T-helper 1 cell (primary cell): ENCODE results near the gene BRAF.
"Not testable (repeated sequence)": the region's sequence is repeated elsewhere in the genome, so short reads cannot be mapped to it uniquely, and the experiment has no call there.

ENCODE experiments used
- DNase-seq, 5 donors: peaks; one replicate each; pipeline ENCODE4 v3.0.0-alpha.2; 2012 to 2020

Gene BRAF

DNA sequence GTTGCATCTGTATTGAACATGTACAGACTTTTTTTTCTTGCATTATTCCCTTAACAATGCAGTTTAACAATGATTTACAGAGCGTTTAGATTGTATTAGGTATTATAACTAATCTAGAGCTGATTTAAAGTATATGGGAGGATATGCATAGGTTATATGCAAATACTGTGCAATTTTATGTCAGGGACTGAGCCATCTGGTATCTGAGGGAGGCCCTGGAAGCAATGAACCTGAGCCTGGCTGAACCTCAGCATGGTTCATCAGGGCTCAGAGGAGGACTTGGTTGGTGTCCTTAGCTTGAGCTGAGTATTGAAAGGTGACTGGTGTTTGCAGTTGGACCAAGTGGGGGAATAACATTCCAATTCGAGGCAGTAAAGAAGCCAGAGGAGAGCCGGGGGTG is 247.2 kb downstream of the BRAF start:
- DNase-seq: no peak

DNA sequence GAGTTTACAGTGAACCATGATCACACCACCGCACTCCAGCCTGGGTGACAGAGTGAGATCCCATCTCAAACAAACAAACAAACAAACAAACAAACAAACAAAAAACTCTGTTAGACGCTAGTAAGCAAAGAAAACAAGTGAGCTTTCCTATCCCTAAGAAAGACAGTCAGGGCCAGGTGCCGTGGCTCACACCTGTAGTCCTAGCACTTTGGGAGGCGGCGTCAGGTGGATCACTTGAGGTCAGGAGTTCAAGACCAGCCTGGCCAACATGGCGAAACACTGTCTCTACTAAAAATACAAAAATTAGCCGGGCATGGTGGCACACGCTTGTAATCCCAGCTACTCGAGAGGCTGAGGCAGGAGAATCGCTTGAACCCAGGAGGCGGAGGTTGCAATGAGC is 247.8 kb downstream of the BRAF start:
- DNase-seq: not testable (repeated sequence)

DNA sequence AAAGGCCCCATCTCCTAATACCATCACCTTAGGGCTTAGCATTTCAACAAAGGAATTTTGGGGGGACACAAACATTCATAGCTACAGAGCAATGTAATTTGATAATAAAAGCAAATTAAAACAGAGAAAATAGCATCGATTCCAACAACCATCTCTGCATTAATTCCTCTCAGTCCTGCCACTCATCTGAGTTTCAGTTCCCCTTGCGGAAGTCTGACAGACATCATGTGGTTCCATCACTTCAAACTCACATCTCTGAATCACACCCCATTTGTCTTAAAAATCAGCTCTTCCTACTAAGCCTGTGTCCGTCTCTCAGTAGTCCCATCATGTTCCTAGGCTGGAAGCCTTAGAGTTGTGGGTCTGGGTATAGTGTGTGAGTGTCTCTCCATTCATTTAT is 248.4 kb downstream of the BRAF start:
- no peak for DNase-seq

DNA sequence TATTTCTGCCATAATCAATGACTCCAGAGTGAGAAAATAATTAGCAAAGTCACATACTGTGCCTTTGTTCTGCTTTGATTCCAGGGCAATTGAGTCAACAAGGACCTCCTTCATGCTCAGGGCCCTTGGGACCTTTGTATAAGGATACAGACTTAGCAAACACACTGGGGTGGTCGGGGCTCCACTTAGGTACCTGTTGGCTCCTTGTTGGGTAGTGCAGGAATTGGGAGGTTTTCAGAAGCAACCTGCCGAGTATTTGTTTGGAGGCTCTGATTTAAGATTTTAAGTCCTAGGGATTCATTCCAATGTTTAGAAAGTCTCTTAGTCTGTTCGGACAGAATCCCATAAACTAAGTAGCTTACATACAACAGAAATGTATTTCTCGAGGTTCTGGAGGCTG is 249.0 kb downstream of the BRAF start:
- no peak for DNase-seq

DNA sequence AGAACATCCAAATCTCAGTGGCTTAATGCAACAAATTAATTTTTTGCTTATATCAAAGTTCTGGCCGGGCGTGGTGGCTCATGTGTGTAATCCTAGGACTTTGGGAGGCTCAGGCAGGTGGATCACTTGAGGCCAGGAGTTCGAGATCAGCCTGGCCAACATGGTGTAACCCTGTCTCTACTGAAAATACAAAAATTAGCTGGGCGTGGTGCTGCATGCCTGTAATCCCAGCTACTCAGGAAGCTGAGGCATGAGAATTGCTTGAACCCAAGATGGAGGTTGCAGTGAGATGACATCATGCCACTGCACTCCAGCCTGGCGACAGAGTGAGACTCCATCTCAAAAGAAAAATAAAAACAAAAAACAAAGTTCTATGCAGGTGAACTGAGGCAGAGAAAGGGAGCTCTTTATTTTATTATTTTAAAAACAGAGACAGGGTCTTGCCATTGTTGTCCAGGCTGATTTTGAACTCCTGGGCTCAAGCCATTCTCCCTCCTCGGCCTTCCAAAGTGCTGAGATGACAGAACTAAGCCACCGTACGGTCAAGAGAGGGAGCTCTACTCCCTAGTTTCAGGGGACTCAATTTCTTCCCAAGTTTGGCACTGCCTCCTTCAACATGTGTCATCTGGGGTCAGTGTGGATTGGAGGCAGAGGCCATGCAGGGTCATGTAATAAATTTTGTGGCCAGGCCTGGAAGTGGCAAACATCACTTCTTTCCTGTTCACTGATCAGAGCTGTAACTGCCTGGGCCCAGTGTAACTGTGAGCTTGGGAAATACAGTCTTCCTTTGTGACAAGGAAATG is 249.6 kb downstream of the BRAF start:
- DNase-seq: no peak

DNA sequence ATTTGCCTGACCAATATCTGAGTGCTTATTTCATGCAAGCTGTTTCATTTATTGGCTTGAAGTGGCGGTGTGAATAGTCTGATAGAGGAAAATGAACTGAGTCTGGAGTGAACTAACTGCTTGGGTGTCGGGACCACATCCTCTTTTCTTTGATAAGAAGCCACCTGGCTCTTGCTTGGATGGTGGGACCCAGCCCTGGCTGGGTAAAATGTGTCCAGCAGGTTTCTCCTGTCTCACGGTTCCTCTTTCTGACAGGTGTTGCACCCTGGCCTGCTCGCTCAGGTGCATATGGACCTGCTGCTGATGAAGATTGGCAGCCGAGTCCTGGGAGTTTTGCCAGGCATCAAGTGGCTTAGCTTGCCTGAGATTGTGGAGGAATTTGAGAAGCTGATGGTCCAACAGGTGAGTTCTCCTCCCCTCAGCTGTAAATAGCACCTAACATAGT is 250.4 kb downstream of the BRAF start:
- no peak for DNase-seq

DNA sequence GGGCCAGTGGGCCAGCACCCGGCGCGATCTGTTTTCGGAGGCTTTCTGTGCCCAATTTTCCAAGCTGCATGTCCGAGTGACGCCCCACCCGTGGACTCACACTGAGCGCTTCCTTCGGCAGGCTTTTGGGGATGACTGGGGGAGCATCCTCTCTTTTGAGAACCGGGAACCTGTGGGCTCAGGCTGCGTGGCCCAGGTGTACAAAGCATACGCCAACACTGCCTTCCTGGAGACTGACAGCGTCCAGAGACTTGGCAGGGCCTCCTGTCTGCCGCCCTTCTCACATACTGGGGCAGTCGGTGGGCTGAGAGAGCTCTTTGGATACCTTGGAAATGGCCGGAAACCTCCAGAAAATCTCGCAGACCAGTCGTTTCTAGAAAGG is 251.0 kb downstream of the BRAF start:
- DNase-seq: no peak

DNA sequence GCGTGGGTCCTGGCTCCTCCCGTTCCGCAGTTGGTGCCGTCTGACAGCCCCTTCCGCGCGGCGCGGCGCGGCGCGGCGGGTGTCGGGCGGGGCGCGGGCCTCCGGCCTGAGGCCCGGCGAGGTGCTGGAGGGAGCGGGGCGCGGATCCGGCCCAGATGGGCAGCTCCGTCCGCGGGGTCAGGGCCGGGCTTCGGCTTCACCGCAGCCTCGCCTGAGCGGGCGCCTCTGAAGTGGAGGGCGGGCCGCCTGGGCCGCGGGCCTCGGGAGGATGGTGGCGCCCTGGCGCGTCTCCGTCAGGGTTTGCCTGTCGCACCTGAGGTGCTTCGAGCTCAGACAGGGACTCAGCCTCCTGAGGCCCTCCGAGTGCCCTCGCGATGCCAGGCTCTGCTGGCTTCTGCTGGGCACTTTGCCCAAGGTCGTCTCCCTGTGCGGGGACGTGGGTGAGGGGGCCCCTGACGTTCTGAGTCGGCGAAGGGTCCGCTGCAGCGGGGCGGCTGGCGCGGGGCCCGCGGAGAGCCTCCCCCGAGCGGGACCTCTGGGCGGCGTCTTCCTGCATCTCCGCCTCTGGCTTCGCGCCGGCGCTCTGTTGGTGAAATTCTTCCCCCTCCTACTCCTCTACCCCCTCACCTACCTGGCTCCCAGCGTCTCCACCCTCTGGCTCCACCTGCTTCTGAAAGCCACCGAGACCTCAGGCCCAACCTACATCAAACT is 251.5 kb downstream of the BRAF start:
- DNase-seq: peak; percentile 18 to 66 (median 48)

DNA sequence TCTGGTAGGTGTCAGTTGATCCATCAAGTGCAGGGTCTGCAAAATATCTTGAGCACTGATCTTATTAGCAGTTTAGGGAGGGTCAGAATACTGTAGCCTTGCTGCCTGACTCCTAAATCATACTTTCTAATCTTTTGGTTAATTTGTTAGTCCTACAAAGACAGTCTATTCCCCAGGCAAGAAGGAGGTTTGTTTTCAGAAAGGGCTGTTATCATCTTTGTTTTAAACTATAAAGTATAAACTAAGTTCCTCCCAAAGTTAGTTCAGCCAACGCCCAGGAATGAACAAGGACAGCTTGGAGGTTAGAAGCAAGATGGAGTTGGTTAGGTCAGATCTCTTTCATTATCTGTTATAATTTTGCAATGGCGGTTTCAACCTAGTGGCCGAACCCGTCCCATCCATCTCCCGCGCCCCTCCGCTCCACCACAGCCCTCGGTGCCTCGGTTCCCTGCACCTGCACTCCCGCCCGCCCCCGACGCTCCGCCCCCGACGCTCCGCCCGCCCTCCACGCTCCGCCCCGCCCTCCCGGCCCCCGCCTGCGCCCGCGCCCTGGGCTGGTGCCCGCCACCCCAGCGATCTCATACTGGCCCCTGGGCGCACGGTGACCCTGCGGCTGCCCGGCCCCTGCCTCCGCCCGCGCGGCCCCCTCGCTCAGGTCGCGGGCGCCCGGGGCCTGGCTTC is 252.2 kb downstream of the BRAF start, which contains the start of gene ADCK2:
TSS of gene ADCK2 (plus strand) at position 564 of the 681 bp plus-strand sequence. CDS start 386 bp downstream, outside the sequence.
- DNase-seq: peak; percentile 41 to 55 (median 53)

DNA sequence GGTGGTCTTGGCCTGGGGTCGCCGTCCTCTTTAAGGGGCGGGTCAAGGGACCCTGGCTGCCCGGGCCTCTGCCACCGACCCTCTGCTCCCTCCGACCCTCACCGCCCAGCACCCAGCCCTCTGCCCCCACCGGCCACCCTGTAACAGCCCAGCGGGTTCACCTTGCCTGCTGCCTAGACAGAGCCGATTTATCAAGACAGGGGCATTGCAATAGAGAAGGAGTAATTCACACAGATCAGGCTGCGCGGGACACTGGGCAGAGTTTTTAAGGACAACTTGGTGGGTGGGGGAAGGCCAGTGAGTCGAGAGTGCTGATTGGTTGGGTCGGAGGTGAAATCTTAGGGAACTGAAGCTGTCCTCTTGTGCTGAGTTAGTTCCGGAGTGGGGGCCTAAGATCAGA is 252.8 kb downstream of the BRAF start:
- no peak for DNase-seq

DNA sequence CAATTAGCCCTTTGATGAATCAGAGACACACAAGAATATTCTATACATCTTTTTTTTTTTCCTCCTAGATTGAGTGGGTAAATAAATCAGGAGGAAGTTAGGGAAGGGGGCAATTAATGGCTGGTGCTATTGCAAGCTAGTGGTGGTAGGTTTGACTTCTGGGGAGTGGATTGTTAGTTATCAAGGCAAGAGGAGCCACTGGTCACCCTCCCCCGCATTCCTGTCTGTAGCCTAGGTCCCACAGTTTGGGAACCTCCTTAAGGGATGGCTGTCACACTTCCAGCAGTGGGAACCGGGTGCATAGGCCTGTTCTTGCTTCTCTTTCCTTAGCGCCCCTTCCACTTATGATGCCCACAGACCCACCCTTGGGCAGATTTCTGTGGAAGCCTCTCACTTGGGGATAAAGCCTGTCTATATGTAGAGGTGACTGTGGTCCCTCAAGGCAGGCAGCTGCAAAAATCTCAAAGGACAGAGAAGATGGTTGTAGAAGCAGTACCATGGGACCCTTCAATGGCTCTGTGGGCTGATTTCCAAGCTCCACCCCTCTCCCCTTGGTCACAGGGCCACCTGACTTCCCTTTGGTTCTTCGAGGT is 254.3 kb downstream of the BRAF start:
- no peak for DNase-seq

DNA sequence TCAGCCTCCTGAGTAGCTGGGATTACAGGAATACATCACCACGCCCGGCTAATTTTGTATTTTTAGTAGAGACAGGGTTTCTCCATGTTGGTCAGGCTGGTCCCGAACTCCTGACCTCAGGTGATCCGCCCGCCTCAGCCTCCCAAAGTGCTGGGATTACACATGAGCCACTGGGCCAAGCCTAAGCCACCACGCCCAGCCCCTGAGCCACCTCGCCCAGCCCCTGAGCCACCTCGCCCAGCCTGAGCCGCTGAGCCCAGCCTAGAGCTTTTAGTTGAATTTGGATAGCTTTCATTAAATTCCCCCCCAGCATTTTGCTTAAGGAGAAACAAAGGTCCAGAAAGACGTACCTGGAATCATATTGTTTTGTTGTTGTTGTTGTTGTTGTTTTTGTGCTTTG is 254.9 kb downstream of the BRAF start:
- DNase-seq: not testable (repeated sequence)

DNA sequence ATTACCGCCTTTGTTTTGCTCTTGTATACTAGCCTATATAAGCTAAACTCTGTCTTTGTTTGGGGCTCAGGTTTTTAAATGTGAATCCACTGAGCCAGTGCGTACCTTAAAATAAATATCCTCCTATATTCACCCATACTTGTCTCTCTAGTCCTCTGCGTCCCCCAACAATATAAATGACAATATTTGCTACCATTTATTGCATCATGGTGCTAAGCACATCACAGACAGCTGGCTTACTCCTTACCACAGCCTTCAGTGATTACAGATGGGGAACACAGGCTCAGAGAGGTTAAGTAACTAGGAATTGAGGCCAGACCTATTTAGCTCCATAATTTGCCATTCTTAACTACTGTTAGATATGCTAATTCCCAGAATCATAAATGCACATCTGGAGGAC is 255.4 kb downstream of the BRAF start:
- no peak for DNase-seq
